ENCODE measurements around the gene KLHDC7A.

GRCh38 chr1:18485227-18485626, 4.5 kb downstream of the KLHDC7A start:
- TF ChIP-seq CTCF (IDR thresholded peaks at IDR 0.05; ENCODE audit: poor library complexity) (no peak), EZH2phosphoT487 (IDR thresholded peaks at IDR 0.05; ENCODE audit: low read depth, severe bottlenecking, unreplicated experiment) (no peak), EZH2 (IDR thresholded peaks at IDR 0.05; ENCODE audit: borderline replicate concordance) (no peak)

Measured in hepatocyte (in vitro differentiated cells).